Left ventricle myocardium inferior (tissue), 1 donor: ENCODE results near the gene SND1. TPM values are rescaled to one million over a fixed set of nuclear protein-coding genes. Genes with fewer than 3 reads are reported as not detected.

Experiments used
- DNase-seq: peaks from one replicate; pipeline ENCODE4 v3.0.0-alpha.2; 2020
- H3K27ac ChIP-seq: fragments of 200-600 bp; replicated peaks from 2 replicates; pipeline ENCODE4 v1.8.0; 2021
- H3K27me3 ChIP-seq: fragments of 200-600 bp; 2 replicates; pipeline ENCODE4 v1.8.0; 2021; ENCODE audit warnings: low read depth
- H3K36me3 ChIP-seq: fragments of 200-600 bp; 2 replicates; pipeline ENCODE4 v1.8.0; 2021
- H3K4me1 ChIP-seq: fragments of 200-600 bp; 2 replicates; pipeline ENCODE4 v1.8.0; 2021
- H3K4me3 ChIP-seq: fragments of 200-600 bp; 2 replicates; pipeline ENCODE4 v1.8.0; 2021; ENCODE audit warnings: mild to moderate bottlenecking, moderate library complexity
- H3K9me3 ChIP-seq: fragments of 200-600 bp; replicated peaks from 2 replicates; pipeline ENCODE4 v1.8.0; 2021
- intact Hi-C: fragments of 100-400 bp; cut with micrococcal nuclease; formaldehyde crosslinking; loops from one replicate; pipeline ENCODE4 v1.11.0; 2022
- total RNA-seq: library from RNA; stranded (reverse); fragmentation: NEBNext Ultra II Directional; extraction: Animal tissue kit (Norgen Biotek cat#: 25700); gene quantifications from one replicate; pipeline ENCODE4 v1.2.1, GENCODE V29; 2021
- TF ChIP-seq, protein P1 (sequence below): fragments of 200-600 bp; IDR thresholded peaks from 2 replicates; pipeline ENCODE4 v1.8.0; 2021; ENCODE audit warnings: antibody characterized with exemption, mild to moderate bottlenecking, borderline replicate concordance
- donor health status: DM: no; HTN: yes; CAD: no; lungs with severe emphysema.

Gene SND1
- total RNA-seq, 1 donor from 2014 or later, result 71.6 TPM

DNA sequence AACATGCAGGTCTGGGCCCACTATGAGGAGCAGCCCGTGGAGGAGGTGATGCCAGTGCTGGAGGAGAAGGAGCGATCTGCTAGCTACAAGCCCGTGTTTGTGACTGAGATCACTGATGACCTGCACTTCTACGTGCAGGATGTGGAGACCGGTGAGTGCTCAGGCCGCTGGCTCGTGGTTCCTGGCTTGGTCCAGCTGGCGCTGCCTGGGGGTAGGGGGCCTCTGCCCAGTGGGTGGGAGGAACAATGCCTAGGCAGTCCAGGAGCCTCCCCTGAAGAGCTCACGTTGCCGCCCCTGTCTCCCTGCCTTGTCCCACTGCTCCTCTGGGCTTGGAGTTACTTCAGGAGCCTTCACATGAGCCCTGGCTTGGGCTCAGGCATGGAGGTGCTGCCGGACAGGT, 429.4 kb downstream of the SND1 start:
- peaks cover 45% of the 10 kb centered on the region for H3K4me1 ChIP-seq
- no peak overlapping the region for H3K27ac ChIP-seq
- DNase-seq, result no peak
- intact Hi-C loops, result no loop called here
- H3K36me3 ChIP-seq, result peaks cover 37% of the 10 kb centered on the region
- no peaks in the 10 kb centered on the region for H3K27me3 ChIP-seq
- H3K4me3 ChIP-seq, result no peak overlapping the region
- H3K9me3 ChIP-seq, result no peaks in the 10 kb centered on the region
- TF ChIP-seq, protein P1, sequence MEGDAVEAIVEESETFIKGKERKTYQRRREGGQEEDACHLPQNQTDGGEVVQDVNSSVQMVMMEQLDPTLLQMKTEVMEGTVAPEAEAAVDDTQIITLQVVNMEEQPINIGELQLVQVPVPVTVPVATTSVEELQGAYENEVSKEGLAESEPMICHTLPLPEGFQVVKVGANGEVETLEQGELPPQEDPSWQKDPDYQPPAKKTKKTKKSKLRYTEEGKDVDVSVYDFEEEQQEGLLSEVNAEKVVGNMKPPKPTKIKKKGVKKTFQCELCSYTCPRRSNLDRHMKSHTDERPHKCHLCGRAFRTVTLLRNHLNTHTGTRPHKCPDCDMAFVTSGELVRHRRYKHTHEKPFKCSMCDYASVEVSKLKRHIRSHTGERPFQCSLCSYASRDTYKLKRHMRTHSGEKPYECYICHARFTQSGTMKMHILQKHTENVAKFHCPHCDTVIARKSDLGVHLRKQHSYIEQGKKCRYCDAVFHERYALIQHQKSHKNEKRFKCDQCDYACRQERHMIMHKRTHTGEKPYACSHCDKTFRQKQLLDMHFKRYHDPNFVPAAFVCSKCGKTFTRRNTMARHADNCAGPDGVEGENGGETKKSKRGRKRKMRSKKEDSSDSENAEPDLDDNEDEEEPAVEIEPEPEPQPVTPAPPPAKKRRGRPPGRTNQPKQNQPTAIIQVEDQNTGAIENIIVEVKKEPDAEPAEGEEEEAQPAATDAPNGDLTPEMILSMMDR, result no peak

DNA sequence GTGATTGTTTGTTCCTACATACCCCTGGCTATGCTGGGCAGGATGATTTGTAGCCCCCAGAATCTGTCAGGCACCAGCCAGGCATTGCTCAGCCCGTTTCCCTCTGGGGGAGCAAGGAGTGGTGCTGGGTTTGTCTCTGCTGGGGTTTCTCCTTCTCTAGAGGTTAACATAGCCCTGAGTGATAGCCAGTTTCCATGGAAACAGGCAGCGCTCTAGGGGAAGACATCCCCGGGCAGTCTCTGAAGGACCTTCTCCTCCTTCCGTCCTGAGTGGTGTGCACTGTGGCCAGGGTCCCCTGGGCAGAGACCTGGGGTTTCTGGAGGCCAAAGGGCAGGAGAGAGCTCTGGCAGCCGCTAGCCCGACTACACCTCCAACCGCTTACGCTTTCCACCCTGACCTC, 429.8 kb downstream of the SND1 start:
- TF ChIP-seq, protein P1, result no peak
- DNase-seq, result no peak

DNA sequence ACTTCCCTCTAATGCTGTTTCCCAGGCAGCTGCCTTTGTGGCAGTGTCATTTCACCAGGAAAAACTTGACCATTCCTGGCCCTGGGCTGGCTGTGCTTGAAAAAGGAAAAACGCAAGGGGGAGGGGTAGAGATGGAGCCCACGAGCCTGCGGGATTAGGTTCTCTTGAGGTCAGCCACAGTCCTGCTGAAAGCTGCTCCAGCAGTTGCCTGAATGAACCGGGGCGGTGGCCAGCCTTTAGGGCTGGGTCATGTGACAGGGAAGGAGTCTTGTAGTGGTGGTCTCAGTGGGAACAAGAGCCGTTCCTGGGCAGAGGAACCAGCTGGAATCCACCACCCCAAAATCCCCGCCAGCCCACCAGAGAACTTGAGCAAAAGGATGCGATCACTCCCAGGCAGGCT, 430.4 kb downstream of the SND1 start:
- DNase-seq, result no peak
- intact Hi-C loops, result no loop called here
- TF ChIP-seq, protein P1, result no peak

More for the DNA sequence above, 429.8 kb downstream of the SND1 start:
- intact Hi-C loops, result no loop called here
- H3K36me3 ChIP-seq, result peaks cover 41% of the 10 kb centered on the region
- peak overlapping the region; percentile 41 for H3K27ac ChIP-seq
- H3K27me3 ChIP-seq, result no peaks in the 10 kb centered on the region
- H3K4me1 ChIP-seq, result peaks cover 44% of the 10 kb centered on the region
- H3K9me3 ChIP-seq, result no peaks in the 10 kb centered on the region
- H3K4me3 ChIP-seq, result no peak overlapping the region

DNA sequence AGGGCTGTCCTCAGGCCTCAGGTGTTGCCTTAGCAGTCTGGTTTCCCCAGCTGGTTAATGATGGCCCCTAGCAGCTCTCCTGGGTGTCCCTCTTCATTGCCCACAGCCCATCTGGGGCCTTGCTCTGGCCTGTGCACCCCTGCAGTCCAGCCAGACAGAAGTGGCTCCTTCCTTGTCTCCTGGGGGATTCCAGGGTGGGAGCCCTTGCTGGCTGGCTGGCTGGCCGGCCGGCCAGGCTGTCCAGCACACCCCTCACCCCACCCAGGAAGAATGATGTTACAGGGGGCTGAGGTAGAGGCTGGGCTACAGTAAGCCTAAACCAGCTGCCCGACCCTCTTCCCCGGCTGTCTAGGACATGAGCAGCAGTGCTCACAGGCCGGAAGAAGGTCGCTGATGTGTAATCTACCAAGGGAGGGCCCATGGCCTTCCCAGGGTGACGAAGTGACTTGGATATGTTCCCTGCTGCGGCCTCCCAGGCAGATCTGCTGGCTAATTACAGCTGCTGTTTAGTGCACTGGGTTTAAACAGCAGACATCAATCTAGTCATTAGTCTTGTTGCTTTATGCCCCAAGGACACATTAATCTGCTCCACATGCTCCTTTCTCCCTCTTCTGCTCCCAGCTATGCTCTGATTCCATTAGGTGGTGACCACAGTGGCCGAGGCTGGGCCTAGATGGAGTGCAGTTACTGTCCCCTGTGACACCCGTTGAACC, 433.1 kb downstream of the SND1 start:
- Histone ChIP-seq H3K4me3 (no peak overlapping the region), H3K4me1 (peaks cover 44% of the 10 kb centered on the region), H3K9me3 (no peaks in the 10 kb centered on the region), H3K27me3 (no peaks in the 10 kb centered on the region), H3K36me3 (peaks cover 49% of the 10 kb centered on the region), H3K27ac (peak overlapping the region; percentile 55)
- intact Hi-C loops, result no loop called here
- DNase-seq, result peak; percentile 63
- TF ChIP-seq, protein P1, result no peak

More for the DNA sequence above, 430.4 kb downstream of the SND1 start:
- peaks cover 44% of the 10 kb centered on the region for H3K4me1 ChIP-seq
- no peaks in the 10 kb centered on the region for H3K27me3 ChIP-seq
- no peak overlapping the region for H3K4me3 ChIP-seq
- H3K9me3 ChIP-seq, result no peaks in the 10 kb centered on the region
- H3K36me3 ChIP-seq, result peaks cover 42% of the 10 kb centered on the region
- peak overlapping the region; percentile 41 for H3K27ac ChIP-seq

DNA sequence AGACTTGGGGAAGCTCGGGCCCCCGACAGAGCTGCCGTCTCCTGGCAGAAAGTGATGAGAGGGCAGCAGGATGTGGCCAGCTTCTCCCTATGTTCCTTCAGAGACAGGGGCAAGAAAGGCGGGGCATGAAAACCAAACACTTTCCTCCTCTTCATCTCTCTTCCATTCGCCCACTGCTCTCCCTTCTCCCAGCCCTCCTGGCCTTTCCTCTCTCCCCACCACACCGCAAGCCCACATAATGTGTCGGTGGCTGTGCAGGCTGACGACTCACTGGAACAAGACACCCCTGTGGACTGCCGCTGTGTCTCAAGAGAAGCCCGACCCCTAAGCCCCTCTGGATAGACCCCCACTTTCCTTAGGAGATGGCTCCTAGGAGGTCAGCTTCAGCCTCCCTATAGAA, 438.5 kb downstream of the SND1 start:
- DNase-seq, result no peak
- no peak overlapping the region for H3K27ac ChIP-seq
- peaks cover 16% of the 10 kb centered on the region for H3K4me1 ChIP-seq
- no peaks in the 10 kb centered on the region for H3K27me3 ChIP-seq
- H3K36me3 ChIP-seq, result peaks cover 66% of the 10 kb centered on the region
- H3K4me3 ChIP-seq, result no peak overlapping the region
- intact Hi-C loops, result no loop called here
- TF ChIP-seq, protein P1, result no peak
- no peaks in the 10 kb centered on the region for H3K9me3 ChIP-seq
